K562 (cell line): Measurements from ENCODE around the gene SLC9A3.

ENCODE experiments used
- CHD2 ChIP-seq: IDR thresholded peaks from 2 replicates; pipeline ENCODE4 v1.6.1; 2011; ENCODE audit warnings: low read depth, low read length
- CREB1 ChIP-seq, 2 experiments: sonication (generic) in 1 of 2; formaldehyde crosslinking in 1 of 2; IDR thresholded peaks; 2 replicates each; pipeline versions ENCODE4 v1.6.1 to v1.8.0; 2012 to 2022; ENCODE audit warnings: inconsistent platforms in 1 of 2, mild to moderate bottlenecking in 1 of 2, missing genetic modification reagents in 1 of 2, moderate library complexity in 1 of 2
- CTCF ChIP-seq, 3 experiments: IDR thresholded peaks in 2 of 3; conservative IDR thresholded peaks in 1 of 3; 2 replicates each; pipeline ENCODE4 v1.5.1; 2011 to 2012; ENCODE audit warnings: low read length in 3 of 3, mild to moderate bottlenecking in 3 of 3, control low read depth in 2 of 3, improper control_type of control experiment in 1 of 3, inconsistent platforms in 1 of 3, low read depth in 1 of 3, mixed read lengths in 1 of 3, moderate library complexity in 1 of 3; ENCODE audit not compliant: insufficient read depth in 2 of 3
- GABPA ChIP-seq: fragments of 200-800 bp; sonication (Bioruptor generic); conservative IDR thresholded peaks from 2 replicates; pipeline ENCODE4 v1.6.1; 2016; ENCODE audit warnings: low read depth, missing genetic modification characterization, missing compliant biosample characterization
- KLF6 ChIP-seq: fragments of 250-450 bp; sonication (Bioruptor Pico); IDR thresholded peaks from 2 replicates; pipeline ENCODE4 v1.4.0; 2020; ENCODE audit warnings: mild to moderate bottlenecking, moderate library complexity, borderline replicate concordance
- MAFK ChIP-seq: IDR thresholded peaks from 2 replicates; pipeline ENCODE4 v1.6.1; 2011; ENCODE audit warnings: low read length, improper control_type of control experiment
- PHB ChIP-seq: fragments of 250-450 bp; sonication (Bioruptor Pico); IDR thresholded peaks from 2 replicates; pipeline ENCODE4 v1.5.0; 2021
- RFX5 ChIP-seq: IDR thresholded peaks from 2 replicates; pipeline ENCODE4 v1.6.1; 2011; ENCODE audit warnings: low read depth, mild to moderate bottlenecking, improper control_type of control experiment, low read length
- ZBTB40 ChIP-seq, 2 experiments: fragments of 450-650 bp in 1 of 2; sonication (generic) in 1 of 2; formaldehyde crosslinking in 1 of 2; IDR thresholded peaks; 2 replicates each; pipeline versions ENCODE4 v1.7.1 to v1.9.0; 2016 to 2022; ENCODE audit warnings: inconsistent platforms in 1 of 2, mild to moderate bottlenecking in 1 of 2, missing genetic modification reagents in 1 of 2
- ZBTB7A ChIP-seq: IDR thresholded peaks from 2 replicates; pipeline ENCODE4 v1.6.1; 2011; ENCODE audit warnings: low read depth, mild to moderate bottlenecking, low read length, moderate library complexity, borderline replicate concordance; ENCODE audit not compliant: control insufficient read depth
- ZNF263 ChIP-seq: sonication (generic); formaldehyde crosslinking; IDR thresholded peaks from 2 replicates; pipeline ENCODE4 v1.8.0; 2022; ENCODE audit warnings: mild to moderate bottlenecking, missing genetic modification reagents, borderline replicate concordance
- ZZZ3 ChIP-seq: fragments of 450-650 bp; IDR thresholded peaks from 2 replicates; pipeline ENCODE4 v1.6.1; 2016; ENCODE audit warnings: antibody characterized with exemption, mild to moderate bottlenecking, moderate library complexity
- TF ChIP-seq, protein P1 (sequence below): sonication (generic); formaldehyde crosslinking; IDR thresholded peaks from 2 replicates; pipeline ENCODE4 v1.8.1; 2022; ENCODE audit warnings: missing genetic modification reagents

DNA sequence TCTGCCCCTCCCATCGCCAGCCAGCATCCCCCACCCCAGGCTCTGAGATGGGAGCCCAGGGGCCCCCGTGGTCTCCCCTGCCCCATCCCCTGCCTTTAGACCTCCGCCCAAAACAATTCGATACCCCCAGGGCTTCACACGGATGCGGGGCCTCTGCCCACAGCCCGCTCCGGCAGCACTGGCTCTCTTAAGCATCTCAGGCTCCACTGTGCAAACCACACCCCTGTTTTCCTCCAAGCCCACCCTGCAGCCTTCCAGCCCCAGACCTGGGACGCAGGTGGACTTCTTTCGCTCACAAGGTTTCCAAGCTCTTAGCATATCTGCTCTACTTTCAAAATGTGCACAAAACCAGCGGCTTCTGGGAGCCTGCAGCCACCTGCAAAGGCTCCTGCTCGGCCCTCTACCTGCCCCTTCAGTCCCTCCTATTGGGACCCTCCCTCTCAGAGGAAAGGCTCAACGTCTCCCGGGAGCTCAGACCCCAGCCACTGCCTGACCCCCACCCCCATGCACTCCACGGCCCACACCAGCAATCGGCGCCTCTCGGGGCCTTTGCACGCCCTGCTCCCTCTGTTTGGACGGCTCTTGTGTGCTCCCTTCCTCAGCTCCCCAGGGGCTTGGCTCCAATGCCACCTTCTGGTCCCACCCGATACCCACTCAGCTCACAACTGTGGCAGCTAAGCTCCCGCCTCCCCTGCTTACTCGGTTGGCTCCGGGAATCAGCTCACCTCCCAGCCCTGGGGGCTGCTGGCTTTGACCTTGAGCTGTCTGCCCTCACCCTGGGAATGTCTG, 918 bp upstream of the SLC9A3 start:
- TF ChIP-seq KLF6 (CRISPR knock-in tag), result no peak
- no peak for TF ChIP-seq CTCF (IDR thresholded peaks at IDR 0.05 in 2 of 3, conservative IDR thresholded peaks at IDR 0.05 in 1 of 3; ENCODE audit: insufficient read depth in 2 of 3, low read depth in 1 of 3, low read length in 3 of 3)
- no peak for TF ChIP-seq ZBTB40 (IDR thresholded peaks at IDR 0.05)
- TF ChIP-seq ZBTB40 (CRISPR knock-in tag; IDR thresholded peaks at IDR 0.05), result no peak
- no peak for TF ChIP-seq ZNF263 (CRISPR knock-in tag)
- TF ChIP-seq GABPA (tag), result no peak
- no peak for TF ChIP-seq ZBTB7A
- TF ChIP-seq CREB1 (IDR thresholded peaks at IDR 0.05), result no peak
- no peak for TF ChIP-seq CREB1 (CRISPR knock-in tag; IDR thresholded peaks at IDR 0.05)
- no peak for TF ChIP-seq CHD2
- TF ChIP-seq ZZZ3, result no peak
- no peak for TF ChIP-seq RFX5
- TF ChIP-seq, protein P1, sequence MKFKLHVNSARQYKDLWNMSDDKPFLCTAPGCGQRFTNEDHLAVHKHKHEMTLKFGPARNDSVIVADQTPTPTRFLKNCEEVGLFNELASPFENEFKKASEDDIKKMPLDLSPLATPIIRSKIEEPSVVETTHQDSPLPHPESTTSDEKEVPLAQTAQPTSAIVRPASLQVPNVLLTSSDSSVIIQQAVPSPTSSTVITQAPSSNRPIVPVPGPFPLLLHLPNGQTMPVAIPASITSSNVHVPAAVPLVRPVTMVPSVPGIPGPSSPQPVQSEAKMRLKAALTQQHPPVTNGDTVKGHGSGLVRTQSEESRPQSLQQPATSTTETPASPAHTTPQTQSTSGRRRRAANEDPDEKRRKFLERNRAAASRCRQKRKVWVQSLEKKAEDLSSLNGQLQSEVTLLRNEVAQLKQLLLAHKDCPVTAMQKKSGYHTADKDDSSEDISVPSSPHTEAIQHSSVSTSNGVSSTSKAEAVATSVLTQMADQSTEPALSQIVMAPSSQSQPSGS (CRISPR knock-in tag), result no peak
- no peak for TF ChIP-seq PHB (CRISPR knock-in tag)
- TF ChIP-seq MAFK, result no peak
